ENCODE measurements around the gene CDH4.
"Not testable (repeated sequence)": the region's sequence is repeated elsewhere in the genome, so short reads cannot be mapped to it uniquely, and the experiment has no call there.

Gene CDH4

DNA sequence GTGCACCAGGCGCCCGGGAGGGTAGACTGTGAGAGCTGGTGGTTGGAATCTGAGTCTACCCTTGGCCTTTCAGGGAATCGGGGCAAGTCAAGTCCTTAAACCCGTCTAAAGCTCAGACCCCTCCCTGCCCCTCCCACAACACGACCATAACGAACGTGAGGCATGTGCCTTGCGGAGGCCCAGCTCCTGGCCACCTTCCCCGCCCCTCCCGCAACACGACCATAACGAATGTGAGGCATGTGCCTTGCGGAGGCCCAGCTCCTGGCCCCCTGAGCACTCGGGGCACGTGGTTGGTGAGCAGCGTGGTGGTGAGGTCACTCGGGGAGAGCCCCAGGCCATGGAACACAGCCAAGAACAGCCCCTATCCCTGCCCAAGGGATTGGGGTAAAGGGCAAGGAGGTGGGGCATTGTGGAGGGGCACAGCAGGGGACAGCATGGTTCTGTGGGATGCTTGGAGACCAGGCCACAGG lies 681.5 kb downstream of the CDH4 start:
- no peak for DNase-seq

DNA sequence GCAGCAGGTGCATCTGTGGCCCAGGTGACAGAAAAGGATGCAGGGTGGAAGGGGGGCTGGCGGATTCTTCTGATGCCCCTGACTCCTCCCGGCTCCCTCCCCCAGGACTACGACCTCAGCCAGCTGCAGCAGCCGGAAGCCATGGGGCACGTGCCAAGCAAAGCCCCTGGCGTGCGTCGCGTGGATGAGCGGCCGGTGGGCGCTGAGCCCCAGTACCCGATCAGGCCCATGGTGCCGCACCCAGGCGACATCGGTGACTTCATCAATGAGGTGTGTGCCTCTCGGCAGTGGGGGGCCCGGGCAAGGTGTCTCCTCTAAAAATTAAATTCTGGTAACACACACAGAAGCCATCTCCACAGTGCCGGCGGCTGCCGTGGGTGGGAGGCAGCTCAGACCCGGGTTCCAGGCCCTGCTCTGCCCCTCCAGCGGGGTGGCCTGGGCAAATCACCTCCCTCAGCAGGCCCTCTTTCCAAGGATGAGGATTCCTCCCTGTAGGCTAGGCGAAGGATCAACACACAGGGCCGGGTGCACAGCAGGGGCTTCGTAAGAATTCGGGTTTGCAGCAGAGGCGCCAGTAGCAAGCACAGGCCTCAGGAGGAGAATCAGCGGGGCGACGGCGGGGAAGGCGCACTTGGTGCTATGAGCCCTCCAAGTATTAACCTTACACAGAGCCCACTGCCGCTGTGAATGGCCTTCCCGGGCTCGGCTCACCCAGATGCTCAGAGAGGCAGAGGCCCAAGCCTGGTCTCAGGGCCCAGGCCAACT lies 682.1 kb downstream of the CDH4 start:
- DNase-seq = no peak

DNA sequence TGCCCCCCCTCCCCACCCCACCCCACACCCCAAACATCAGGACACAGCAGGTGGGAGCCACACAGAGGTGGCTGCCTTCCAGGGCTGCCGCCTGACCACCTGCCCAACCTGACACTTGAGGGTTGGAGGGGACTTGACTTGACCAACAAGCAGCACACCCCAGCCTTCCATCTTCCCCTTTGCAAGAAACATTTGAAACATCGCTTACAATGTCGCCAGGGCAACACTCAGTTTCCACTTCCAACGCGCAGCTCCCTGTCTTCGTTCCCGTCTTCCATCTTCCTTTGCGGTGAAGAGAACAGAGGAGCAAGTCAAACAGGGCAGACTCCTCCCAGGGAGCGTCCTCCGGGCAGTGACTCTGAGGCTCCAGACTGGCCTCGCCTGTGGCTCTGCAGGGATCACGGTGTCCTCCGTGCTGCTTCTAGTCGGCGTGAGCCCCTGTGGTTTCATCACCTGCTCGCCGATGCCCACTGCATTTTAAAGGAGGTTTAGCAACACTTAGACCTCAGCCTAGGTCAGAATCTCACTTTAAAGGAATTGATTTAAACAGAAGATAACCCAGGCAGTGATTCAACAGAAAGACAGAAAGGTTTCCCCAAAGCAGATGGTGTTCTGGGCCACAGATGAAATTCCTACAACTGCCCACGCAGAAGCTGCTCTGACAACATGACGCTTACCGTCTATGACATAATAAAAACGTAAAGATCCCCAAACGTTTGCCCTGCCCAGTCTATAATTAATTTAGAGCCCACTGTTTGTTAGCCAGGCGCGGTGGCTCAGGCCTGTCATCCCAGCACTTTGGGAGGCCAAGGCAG lies 682.9 kb downstream of the CDH4 start:
- DNase-seq = no peak

DNA sequence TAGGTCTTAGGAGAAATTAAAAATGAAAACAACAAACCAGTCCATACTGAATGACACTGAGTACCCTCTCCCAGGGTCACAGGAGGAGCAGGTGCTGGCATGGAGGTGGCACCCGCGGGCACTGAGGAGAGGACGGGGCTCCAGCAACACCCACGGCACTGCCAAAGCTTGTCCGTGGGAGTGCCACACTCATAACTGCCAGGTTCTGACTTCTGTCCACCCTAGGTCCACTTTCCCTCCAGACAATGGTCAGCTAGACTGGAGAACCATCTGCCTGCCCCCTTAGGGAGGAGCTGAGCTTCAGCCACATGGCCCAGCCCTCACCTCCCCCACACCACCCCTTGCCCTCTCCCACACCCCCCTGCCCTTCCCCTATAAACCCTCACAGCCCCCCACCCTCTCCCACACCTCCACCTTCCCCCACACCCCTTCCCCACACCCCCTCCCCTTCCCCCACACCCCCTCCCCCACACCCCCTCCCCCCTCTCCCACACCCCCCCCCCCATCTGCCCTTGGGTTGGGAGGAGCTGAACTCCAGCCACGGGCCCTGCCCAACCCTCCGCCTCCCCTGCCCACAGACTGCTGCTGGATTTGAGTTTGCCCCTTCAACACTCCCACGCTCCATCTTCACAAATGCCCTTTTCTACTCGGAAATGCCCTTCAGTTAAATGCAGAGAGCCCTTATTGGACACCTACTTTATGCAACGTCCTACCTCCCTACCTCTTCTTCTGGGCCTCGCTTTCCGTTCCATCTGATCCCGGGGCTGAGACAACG lies 684.1 kb downstream of the CDH4 start:
- no peak for DNase-seq

DNA sequence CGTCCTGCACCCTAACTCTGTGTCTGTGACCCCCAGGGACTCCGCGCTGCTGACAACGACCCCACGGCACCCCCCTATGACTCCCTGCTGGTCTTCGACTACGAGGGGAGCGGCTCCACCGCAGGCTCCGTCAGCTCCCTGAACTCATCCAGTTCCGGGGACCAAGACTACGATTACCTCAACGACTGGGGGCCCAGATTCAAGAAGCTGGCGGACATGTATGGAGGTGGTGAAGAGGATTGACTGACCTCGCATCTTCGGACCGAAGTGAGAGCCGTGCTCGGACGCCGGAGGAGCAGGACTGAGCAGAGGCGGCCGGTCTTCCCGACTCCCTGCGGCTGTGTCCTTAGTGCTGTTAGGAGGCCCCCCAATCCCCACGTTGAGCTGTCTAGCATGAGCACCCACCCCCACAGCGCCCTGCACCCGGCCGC lies 684.7 kb downstream of the CDH4 start:
- DNase-seq = no peak

DNA sequence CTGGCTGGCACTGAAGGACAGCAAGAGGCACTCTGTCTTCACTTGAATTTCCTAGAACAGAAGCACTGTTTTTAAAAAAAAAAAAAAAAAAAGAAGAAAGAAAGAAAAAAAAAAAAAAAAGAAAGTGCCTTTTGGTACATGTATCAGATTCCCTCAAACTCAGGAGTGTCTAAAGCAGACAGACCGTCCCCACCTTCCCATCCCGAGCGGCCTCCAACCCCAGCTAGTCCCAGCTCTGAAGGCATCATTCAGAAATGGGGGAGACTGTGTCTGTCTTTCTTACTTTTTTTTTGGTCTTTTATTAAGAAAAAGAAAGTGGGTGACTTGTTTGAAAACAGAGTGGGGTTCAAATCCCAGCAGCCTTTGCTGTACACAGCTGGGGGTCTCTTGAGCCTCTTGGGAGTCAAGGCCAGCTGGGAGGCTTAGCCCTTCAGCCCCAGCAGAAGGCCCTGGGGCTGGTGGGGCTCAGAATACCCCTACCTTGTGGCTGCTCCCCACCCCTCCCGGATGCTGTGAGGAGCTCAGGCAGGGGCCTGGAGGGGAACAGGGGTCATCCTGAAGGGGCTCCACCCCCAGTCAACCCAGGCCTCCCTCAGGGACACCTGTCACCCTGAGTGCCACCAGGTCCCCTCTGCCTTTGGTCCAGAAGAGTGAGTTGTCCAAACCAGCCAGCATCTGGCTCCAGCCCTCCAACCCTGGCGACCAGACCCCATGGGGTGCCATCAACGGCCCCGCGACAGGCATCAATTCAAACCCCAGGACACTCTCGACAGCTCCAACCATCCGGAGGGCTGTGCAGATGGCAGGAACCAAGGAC lies 685.3 kb downstream of the CDH4 start:
- DNase-seq = no peak

DNA sequence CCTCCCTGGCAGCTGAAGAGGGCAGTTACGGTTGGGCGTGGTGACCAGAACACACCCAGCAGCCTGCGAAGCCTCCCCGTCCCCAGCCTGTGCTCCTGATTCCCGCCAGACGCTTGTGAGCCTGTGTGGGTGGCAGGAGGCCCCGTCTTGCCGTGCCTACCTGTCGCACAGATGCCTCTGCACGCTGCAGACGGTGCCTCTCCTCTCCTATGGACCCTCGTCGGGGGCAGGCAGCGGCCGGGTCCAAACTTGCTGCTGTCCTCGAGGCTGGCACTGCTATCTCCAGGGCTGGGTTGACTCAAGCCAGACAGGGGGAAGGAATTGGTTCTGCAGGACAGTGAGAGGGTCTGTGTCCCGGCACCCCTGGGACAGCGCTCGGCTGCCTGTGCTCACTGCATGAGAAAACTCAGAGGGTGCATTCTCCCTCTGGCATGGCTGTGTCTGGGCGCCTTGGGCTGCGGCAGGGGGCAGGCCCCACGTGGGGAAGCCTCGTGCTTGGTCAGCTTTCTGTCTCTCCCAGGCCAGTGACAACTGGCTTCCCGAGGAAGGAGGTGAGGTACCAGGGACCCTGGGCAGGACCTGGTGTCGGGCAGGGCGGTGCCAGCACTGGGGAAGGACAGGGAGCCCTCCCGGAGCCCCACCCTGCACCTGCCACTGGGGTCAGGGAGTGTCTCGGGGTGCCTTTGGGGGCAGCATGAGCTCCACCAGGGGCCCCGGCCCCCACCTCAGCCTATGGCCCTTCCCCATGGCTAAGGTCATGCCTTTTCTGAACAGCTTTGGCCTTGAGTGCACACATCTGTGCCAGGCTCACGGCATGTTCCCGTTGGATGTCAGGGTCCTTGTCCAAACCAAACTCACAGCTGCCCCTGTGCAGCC lies 686.1 kb downstream of the CDH4 start:
- DNase-seq = no peak

DNA sequence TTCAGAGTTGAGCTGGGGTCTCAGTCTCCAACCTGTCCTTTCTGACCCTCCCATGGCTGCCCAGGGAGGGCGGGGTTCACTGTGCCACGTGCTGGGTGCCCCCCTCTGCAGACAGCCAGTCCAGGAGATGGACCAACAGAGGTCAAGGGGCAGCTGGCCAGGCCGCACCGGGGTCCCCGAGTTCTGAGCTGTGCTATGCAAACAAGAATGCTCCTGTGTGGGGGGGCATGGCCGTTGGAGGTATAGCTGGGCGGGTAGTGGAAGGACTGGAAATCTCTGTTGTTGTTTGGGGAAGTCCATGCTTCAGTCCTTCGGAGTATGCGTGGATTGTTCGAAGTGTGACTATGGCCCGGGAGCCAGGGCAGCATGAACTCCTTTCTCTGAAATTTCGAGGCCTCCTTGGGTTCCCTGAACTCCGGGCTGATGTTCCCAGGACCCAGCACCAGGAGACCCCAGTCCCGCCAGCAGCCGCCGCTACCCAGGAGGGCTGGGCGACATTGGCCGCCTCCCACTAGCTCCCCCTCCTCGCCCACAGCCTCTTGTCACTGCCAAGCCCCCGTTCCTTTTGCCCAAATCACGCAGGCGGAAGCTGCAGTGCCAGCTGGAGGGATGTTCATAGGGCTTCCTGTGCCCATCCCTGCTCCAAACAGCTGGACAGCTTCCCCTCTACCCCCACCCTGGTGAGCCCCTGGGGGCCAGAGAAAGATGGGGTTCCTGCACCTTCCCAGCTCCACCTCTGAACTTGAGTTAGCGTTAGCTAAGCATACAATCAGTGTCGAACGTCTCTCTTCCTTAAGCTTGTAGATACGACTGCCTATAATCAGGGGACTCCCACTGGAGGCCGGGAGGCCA lies 687.0 kb downstream of the CDH4 start:
- DNase-seq = no peak

DNA sequence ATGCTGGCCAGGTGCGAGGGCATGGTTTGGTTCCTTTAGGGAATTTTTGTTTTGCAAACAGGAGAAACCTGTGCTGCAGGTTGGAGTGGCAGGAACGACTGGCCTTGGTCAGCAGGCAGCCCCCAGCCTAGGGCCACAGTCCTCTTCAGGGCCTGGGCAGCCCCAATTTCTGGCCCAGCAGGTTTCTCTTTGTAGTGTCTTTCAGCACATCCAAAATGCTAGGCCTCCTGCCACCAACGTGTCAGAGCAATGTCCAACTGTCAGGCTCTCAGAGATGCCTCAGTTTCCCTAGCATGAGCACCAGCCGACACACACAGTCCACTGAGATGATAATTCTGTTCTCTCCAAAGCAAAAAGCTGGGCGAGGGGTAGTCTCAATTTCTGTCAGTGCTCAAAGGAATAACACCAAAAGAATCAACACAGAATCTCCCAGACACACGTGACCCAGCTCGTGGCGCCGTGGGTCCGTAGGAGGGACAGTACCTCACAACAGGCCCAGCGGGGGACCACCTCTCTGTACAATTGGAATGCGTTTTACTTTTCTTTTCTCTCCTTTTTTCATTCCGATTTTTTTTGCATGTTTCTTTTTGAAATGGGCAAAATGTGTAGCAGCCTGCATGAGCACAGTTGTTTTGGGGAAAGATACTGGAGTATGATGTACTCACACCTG lies 687.8 kb downstream of the CDH4 start:
- no peak for DNase-seq

DNA sequence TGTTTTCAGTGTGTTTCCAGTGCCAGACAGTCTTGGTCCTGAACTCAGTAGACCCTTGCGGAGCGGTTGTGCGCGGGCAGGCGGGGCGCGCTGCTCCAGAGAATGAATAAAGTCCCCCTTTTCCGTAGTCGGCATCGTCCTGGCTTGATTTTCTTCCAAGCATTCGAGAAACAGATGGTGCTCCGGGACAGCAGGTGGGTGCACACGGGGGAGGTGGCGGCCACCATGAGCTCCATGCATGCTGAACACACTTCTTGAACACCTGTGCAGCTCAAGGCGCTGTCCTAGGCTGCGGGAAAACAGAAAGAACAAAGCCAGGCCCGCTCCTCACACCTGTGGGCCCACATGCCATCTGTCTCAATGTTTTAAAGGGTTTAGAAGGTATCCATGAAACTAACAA lies 688.4 kb downstream of the CDH4 start:
- DNase-seq = no peak

DNA sequence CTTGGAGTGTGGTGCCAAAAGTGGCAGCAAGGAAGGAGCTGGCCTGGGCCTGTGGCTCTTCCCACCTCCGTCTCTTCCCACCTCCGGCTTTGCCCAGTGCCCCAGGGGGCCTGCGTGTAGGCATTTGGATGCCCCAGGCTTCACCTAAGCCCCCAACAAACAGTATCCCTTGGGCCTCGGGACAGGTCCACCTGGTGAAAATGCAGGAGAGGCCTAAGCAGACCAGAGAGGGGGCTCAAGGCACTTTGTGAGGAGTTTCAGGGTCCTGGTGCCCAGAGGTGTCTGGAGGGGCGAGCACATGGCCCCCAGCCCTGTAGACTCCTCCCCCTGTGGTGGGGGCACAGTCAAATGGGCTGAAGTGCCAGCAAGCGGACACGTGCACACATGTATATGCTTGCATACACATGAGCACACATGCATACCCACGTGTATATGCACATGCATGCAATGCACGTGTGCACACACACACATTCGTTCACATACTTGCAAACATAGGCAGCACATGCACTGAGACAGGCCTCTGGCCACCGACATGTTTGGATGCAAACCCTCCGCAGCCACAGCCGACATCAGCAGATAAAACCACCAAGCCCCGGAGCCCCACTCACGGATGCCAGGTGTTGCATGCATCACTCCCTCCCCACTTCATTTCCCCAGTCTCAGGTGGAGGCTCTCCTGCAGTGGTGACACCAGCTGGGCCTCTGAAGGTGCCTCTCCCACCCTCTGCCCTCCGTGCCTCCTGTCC lies 689.1 kb downstream of the CDH4 start:
- DNase-seq = no peak

DNA sequence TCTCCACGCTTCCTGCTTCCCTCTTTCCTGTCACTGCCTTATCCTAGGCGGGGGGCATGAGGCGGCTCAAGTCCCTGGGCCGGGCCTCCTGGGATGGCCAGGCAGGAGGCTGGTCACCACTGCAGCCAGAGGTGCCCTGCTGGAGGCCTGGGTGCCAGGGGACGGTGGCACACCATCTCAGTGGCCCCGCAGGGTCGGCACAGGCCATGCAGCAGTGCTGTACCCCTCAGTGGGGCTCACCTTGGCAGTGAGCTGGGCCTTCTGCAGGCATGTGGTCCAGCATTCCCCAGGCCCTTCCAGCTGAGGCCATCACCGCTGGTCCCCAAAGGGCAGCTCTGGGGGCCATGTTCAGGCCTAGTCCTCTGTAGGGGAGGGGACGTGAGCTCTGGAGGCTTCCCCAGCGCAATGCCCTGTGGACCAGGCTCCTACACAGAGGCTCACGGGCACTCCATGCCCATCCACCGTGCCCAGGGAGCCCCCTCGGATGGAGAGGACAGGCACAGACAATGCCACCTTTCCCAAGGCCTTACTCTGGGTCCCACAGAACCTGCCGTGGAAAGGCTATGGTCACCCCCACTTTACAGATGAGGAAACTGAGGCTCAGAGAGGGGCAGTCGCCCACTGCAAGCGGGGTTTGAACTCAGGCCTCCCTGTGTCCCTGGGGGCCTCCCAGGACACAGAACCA lies 689.8 kb downstream of the CDH4 start:
- DNase-seq = no peak

DNA sequence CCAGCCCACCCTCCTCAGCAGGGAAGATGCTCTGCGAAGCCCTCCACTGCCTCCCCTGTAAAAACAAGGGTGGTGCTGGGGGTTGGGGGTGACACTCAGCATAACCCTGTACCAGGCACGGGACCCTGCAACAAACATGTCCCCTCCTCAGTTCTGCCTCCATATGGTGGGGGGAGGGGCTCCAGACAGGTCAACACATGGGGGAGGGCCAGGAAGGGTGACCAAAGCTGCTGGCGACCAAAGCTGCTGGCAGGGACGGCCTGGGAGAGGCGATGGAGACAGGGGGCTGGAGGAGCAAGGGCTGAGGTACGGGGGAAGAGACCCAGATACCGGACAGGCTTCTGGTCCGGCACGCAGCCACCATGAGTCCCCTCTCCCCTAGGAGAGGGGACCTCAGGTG lies 690.5 kb downstream of the CDH4 start:
- DNase-seq = no peak

DNA sequence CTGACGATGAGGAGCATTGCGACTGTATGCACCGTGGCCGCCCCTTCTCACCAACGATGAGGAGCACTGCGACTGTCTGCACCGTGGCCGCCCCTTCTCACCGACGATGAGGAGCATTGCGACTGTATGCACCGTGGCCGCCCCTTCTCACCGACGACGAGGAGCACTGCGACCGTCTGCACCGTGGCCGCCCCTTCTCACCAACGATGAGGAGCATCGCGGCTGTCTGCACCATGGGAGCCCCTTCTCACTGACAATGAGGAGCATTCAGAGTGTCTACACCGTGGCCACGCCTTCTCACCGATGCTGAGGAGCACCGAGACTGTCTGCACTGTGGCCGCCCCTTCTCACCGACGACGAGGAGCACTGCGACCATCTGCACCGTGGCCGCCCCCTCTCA lies 692.9 kb downstream of the CDH4 start:
- DNase-seq = not testable (repeated sequence)

DNA sequence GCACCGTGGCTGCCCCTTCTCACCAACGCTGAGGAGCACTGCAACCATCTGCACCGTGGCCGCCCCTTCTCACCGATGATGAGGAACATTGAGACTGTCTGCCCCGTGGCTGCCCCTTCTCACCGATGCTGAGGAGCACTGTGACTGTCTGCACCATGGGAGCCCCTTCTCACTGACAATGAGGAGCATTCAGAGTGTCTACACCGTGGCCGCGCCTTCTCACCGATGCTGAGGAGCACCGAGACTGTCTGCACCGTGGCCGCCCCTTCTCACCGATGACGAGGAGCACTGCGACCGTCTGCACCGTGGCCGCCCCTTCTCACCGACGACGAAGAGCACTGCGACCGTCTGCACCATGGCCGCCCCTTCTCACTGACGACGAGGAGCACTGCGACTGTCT lies 693.4 kb downstream of the CDH4 start:
- DNase-seq = not testable (repeated sequence)

DNA sequence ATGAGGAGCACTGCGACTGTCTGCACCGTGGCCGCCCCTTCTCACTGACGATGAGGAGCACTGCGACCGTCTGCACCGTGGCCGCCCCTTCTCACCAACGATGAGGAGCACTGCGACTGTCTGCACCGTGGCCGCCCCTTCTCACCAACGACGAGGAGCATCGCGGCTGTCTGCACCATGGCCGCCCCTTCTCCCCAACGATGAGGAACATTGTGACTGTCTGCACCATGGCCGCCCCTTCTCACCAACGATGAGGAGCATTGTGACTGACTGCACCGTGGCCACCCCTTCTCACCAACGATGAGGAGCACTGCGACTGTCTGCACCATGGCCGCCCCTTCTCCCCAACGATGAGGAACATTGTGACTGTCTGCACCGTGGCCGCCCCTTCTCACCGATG lies 696.0 kb downstream of the CDH4 start:
- not testable (repeated sequence) for DNase-seq

DNA sequence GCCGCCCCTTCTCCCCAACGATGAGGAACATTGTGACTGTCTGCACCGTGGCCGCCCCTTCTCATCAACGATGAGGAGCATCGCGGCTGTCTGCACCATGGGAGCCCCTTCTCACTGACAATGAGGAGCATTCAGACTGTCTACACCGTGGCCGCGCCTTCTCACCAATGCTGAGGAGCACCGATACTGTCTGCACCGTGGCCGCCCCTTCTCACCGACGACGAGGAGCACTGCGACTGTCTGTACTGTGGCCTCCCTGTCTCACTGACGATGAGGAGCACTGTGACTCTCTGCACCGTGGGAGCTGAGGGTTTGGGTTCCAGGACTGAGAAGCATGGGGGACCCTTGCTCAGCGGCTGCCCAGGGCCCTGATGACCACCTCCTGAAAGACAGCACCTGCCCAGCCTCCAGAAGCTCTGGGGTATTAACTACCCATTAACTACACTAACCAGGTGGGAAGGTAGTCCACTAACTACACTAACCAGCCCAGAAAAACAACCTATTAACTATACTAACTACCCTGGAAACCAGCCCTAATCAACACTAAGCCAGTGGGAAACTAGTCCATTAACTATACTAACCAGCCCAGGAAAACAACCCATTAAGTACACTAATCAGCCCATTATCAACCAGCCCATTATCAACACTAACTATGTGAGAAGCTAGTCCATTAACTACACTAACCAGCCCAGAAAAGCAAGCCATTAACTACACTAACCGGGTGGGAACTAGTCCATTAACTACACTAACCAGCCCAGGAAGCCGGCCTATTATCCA lies 696.7 kb downstream of the CDH4 start:
- no peak for DNase-seq

DNA sequence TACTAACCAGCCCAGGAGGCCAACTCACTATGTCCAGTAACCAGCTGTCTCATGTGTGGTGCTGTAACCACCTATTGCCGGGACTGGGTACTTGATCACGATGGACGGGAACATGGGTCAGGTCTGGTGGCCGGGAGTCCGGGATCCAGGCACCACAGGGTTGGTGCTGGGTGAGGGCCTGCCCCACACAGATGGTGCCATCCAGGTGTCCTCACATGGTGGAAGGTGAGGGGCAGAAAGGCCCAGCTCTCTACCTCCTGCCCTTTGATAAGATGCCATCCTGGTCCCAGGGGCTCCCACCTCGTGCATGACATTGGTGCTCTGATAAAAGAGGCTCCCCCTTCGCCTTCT lies 697.3 kb downstream of the CDH4 start:
- DNase-seq = no peak

All from NCI-H1105 (cell line).